C4-2B (cell line): ENCODE measurements around the gene COG6.
A peak's percentile ranks its signal among the peaks of the same experiment; 100 is the strongest.

Source experiments
- H3K27ac ChIP-seq: fragments of 450-650 bp; 2 replicates; pipeline ENCODE4 v1.5.1; 2017
- CTCF ChIP-seq: fragments of 450-650 bp; conservative IDR thresholded peaks from 2 replicates; pipeline ENCODE4 v1.5.1; 2017; ENCODE audit warnings: mild to moderate bottlenecking
- ZFX ChIP-seq: fragments of 450-650 bp; IDR thresholded peaks from 2 replicates; pipeline ENCODE4 v1.6.1; 2017

COG6 gene

GRCh38 chr13:39675904-39676303 lies 20.4 kb downstream of the COG6 start:
- no peak overlapping the region for H3K27ac ChIP-seq
- TF ChIP-seq ZFX (no peak), CTCF (no peak)

GRCh38 chr13:39676315-39676876 lies 20.9 kb downstream of the COG6 start:
- H3K27ac ChIP-seq = no peak overlapping the region
- peak; percentile 58 for TF ChIP-seq CTCF
- no peak for TF ChIP-seq ZFX

GRCh38 chr13:39682310-39682709 lies 26.8 kb downstream of the COG6 start:
- no peak for TF ChIP-seq ZFX
- no peak for TF ChIP-seq CTCF
- no peak overlapping the region for H3K27ac ChIP-seq

GRCh38 chr13:39682788-39683187 lies 27.3 kb downstream of the COG6 start:
- no peak for TF ChIP-seq CTCF
- TF ChIP-seq ZFX = no peak
- H3K27ac ChIP-seq = no peak overlapping the region

GRCh38 chr13:39684531-39685137 lies 29.2 kb downstream of the COG6 start:
- peak; percentile 55 for TF ChIP-seq CTCF
- TF ChIP-seq ZFX = no peak
- H3K27ac ChIP-seq = no peak overlapping the region

GRCh38 chr13:39685652-39686051 lies 30.2 kb downstream of the COG6 start:
- TF ChIP-seq ZFX (no peak), CTCF (no peak)
- H3K27ac ChIP-seq = no peak overlapping the region

GRCh38 chr13:39688278-39688677 lies 32.8 kb downstream of the COG6 start:
- TF ChIP-seq ZFX (no peak), CTCF (no peak)
- H3K27ac ChIP-seq = no peak overlapping the region
